SU-DHL-6 (cell line): ENCODE results near the gene APOL1.

Experiments
- CTCF ChIP-seq: fragments of 200-600 bp; sonication (generic); IDR thresholded peaks from one replicate; pipeline ENCODE4 v1.5.1; 2017; ENCODE audit warnings: antibody characterized with exemption, mild to moderate bottlenecking, low read length, moderate library complexity; ENCODE audit not compliant: insufficient read depth, poor library complexity, severe bottlenecking
- EZH2phosphoT487 ChIP-seq: fragments of 200-600 bp; sonication (generic), shearing (Covaris generic); conservative IDR thresholded peaks from 2 replicates; pipeline ENCODE4 v1.6.1; 2018; ENCODE audit warnings: mild to moderate bottlenecking, antibody characterized with exemption, low read length, moderate library complexity, mixed read lengths

GRCh38 chr22:36246718-36247117, 6.2 kb upstream of the APOL1 start:
- TF ChIP-seq EZH2phosphoT487 = no peak
- TF ChIP-seq CTCF = no peak
